Measurements from ENCODE around the gene CCDC187. TPM values are rescaled to one million over a fixed set of nuclear protein-coding genes. Genes with fewer than 3 reads are reported as not detected.
A peak's percentile ranks its signal among the peaks of the same experiment; 100 is the strongest.

Gene CCDC187
- total and polyA plus RNA-seq, 2 of the 13 experiments (the other 11 are each of a cell fraction or from before 2014, with no cell fraction given) = 0.03 to 0.13 TPM

DNA sequence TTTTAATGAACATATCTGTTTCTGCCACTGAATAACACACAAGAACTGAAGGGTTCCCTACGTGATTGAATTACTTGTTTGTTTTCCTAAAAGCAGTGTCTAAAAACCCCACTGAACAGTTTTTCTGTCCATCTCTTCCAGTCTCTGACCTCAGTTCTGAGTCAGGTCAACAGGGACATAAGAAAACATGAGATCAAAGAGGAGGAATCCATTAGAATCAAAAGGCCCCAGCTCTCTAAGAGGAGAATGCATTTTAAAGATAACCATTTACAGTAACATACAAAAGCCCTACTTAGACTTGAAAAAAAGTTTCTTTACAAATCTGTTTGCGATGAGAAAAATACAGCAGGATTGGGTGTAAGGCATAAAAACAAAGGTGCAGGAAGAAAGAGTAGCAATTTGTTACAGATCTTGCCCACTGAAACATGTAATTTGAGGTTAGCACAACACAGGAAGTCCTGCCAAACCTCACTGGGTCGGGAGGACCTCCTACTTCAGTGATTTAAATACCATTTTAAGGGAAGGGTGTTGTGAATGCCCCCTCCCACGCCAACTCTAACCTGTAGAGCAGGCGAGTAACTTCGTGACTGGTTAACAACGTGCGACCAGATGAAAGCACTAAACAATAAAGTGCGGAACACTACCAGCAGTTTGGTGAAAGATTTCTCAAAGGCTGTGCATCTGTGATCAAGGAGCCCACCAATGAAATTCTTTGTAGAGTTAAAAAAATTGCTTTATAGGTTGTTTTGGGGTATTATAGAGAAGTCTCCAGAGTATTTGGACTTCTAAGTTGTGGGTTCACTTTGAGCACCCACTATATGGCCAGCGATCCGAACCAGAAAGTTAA is 59.5 kb downstream of the CCDC187 start (continued):
- TF ChIP-seq ESRRA (CRISPR knock-in tag; IDR thresholded peaks at IDR 0.05; ENCODE audit: low read depth) (no peak), PBX3 (CRISPR knock-in tag; IDR thresholded peaks at IDR 0.05; ENCODE audit: borderline replicate concordance) (no peak), ZMAT5 (CRISPR knock-in tag; IDR thresholded peaks at IDR 0.05; ENCODE audit: borderline replicate concordance, low read depth) (no peak), PRMT3 (CRISPR knock-in tag; IDR thresholded peaks at IDR 0.05; ENCODE audit: borderline replicate concordance, low read depth) (no peak), GABPB1 (CRISPR knock-in tag; IDR thresholded peaks at IDR 0.05) (no peak), GZF1 (CRISPR knock-in tag; IDR thresholded peaks at IDR 0.05) (no peak), SP140L (CRISPR knock-in tag; IDR thresholded peaks at IDR 0.05; ENCODE audit: borderline replicate concordance) (no peak), MED13 (CRISPR knock-in tag; IDR thresholded peaks at IDR 0.05) (no peak), KAT2B (IDR thresholded peaks at IDR 0.05; ENCODE audit: borderline replicate concordance, low read depth, low read length) (no peak), ZNF614 (CRISPR knock-in tag; IDR thresholded peaks at IDR 0.05; ENCODE audit: borderline replicate concordance) (no peak), CHD4 (IDR thresholded peaks at IDR 0.05; ENCODE audit: borderline replicate concordance, low read length) (0 out of 2 replicates have a peak, but pooled peaks have one; percentile 35), CREM (IDR thresholded peaks at IDR 0.05) (peak; percentile 59; the same call in 1 of the 2 replicates), CREM (CRISPR knock-in tag; IDR thresholded peaks at IDR 0.05) (no peak), ELF4 (CRISPR knock-in tag; IDR thresholded peaks at IDR 0.05; ENCODE audit: borderline replicate concordance) (0 out of 2 replicates have a peak, but pooled peaks have one; percentile 36), ZNF761 (CRISPR knock-in tag; conservative IDR thresholded peaks at IDR 0.05) (0 out of 2 replicates have a peak, but pooled peaks have one; percentile 40)
- TF ChIP-seq, protein P1, sequence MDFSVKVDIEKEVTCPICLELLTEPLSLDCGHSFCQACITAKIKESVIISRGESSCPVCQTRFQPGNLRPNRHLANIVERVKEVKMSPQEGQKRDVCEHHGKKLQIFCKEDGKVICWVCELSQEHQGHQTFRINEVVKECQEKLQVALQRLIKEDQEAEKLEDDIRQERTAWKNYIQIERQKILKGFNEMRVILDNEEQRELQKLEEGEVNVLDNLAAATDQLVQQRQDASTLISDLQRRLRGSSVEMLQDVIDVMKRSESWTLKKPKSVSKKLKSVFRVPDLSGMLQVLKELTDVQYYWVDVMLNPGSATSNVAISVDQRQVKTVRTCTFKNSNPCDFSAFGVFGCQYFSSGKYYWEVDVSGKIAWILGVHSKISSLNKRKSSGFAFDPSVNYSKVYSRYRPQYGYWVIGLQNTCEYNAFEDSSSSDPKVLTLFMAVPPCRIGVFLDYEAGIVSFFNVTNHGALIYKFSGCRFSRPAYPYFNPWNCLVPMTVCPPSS (IDR thresholded peaks at IDR 0.05) = no peak
- TF ChIP-seq, protein P2, sequence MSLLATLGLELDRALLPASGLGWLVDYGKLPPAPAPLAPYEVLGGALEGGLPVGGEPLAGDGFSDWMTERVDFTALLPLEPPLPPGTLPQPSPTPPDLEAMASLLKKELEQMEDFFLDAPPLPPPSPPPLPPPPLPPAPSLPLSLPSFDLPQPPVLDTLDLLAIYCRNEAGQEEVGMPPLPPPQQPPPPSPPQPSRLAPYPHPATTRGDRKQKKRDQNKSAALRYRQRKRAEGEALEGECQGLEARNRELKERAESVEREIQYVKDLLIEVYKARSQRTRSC (CRISPR knock-in tag; IDR thresholded peaks at IDR 0.05; ENCODE audit: low read depth) = no peak
- TF ChIP-seq, protein P3, sequence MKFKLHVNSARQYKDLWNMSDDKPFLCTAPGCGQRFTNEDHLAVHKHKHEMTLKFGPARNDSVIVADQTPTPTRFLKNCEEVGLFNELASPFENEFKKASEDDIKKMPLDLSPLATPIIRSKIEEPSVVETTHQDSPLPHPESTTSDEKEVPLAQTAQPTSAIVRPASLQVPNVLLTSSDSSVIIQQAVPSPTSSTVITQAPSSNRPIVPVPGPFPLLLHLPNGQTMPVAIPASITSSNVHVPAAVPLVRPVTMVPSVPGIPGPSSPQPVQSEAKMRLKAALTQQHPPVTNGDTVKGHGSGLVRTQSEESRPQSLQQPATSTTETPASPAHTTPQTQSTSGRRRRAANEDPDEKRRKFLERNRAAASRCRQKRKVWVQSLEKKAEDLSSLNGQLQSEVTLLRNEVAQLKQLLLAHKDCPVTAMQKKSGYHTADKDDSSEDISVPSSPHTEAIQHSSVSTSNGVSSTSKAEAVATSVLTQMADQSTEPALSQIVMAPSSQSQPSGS (CRISPR knock-in tag; IDR thresholded peaks at IDR 0.05) = no peak
